GM21737 (cell line): Measurements from ENCODE around the gene C17orf75.
"Not testable (repeated sequence)": the region's sequence is repeated elsewhere in the genome, so short reads cannot be mapped to it uniquely, and the experiment has no call there.

Source experiments
- ATAC-seq: cut with Tn5 transposase; IDR thresholded peaks from one replicate; pipeline ENCODE4 v1.9.1; 2021; ENCODE audit warnings: mild to moderate bottlenecking, moderate library complexity; ENCODE audit not compliant: unreplicated experiment

Gene C17orf75, protein sequence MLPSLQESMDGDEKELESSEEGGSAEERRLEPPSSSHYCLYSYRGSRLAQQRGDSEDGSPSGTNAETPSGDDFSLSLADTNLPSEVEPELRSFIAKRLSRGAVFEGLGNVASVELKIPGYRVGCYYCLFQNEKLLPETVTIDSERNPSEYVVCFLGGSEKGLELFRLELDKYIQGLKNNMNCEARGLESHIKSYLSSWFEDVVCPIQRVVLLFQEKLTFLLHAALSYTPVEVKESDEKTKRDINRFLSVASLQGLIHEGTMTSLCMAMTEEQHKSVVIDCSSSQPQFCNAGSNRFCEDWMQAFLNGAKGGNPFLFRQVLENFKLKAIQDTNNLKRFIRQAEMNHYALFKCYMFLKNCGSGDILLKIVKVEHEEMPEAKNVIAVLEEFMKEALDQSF

DNA sequence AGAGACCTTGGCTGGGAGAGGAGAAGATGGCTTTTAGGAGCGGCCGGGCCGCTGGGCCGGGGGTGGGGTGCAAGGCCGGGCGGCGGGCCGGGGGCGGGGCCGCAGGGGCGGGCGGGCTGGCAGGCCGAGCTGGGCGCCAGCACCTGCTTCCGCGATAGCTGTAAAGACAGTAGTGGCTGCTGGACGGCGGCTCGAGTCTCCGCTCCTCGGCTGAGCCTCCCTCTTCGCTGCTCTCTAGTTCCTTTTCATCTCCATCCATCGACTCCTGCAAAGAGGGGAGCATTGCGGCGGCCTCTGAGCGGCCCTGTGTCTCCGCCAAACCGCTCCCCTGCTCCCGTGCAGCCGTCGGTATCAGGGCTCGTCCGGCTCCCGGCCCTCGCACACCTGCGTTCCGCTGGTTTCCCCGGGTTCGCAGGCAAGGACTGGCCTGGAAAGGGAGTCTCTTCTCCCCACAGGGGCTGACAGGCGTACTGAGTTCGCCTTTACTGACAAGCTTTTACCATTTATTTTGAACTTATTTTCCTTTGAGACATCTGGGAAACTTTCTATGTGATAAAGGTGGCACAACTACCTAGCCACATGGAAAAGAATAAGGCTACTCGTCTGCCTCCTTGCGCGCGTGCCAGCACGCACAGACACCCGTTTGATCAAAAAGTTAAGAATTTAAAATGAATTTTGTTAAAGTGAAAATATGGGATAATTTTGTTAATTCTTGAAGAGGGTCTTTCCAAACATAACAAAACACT is at the start of gene C17orf75:
C17orf75 (minus strand) TSS at position 317 of the 746 bp plus-strand sequence; CDS start at position 283, 34 bp downstream.
- ATAC-seq: peak; percentile 81

GRCh38 chr17:32388613-32389459 is 46.9 kb upstream of the C17orf75 start:
- ATAC-seq: no peak

DNA sequence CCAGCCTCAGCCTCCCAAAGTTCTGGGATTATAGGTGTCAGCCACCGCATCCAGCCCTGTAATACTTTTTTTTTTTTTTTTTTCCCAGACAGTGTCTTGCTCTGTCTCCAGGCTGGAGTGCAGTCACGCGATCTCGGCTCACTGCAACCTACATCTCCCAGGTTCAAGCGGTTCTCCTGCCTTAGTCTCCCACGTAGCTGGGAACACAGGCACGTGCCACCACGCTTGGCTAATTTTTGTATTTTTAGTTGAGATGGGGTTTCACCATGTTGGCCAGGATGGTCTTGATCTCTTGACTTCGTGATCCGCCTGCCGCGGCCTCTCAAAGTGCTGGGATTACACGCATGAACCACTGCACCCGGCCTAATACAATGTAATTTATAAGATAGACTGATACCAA is 46.2 kb upstream of the C17orf75 start:
- ATAC-seq: not testable (repeated sequence)

GRCh38 chr17:32386844-32387243 is 44.9 kb upstream of the C17orf75 start:
- no peak for ATAC-seq

- ATAC-seq: no peak
Observed at GRCh38 chr17:32385971-32386370, 44.0 kb upstream of the C17orf75 start.

GRCh38 chr17:32385121-32385520 is 43.1 kb upstream of the C17orf75 start:
- no peak for ATAC-seq

GRCh38 chr17:32383926-32384434 is 42.0 kb upstream of the C17orf75 start:
- no peak for ATAC-seq

GRCh38 chr17:32382526-32383223 is 40.7 kb upstream of the C17orf75 start:
- no peak for ATAC-seq

DNA sequence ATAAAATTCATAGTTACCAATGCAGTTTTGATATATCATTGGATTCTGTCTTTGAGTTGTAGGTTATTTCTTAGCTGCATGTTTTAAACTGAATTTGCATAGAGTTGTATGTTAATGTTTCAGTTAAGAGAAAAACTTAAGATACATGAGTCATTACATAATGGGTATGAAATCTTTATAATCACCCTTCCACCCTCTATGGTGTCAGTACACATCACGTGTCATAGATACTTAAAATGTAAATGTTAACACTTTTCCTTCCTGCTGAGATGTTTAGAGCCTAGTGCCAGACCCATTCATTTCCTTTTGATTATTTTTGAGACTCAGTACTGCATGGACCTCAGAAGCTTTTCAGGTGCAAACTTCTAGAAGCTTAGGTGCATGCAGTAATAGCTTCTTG is 28.5 kb upstream of the C17orf75 start:
- ATAC-seq: no peak

DNA sequence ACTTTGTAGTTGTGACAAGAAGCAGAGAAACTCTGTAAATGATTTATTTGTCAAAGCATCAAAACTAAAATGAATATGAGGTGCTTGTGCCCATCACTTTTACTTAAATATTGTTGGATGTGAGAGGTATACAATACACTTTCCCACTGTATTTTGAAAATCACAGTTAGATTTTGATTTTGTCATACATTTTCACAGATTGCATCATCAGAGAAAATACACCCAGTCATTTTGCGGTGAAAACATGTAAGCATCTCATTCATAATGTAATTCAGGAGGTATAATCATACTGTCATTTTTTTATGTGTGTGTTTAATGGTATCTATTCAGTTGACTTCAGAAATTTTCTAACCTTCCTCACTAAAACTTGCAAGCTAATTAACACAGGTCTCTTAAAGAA is 19.3 kb upstream of the C17orf75 start:
- ATAC-seq: no peak

- ATAC-seq: no peak
Observed at GRCh38 chr17:32357615-32358014, 15.6 kb upstream of the C17orf75 start.

DNA sequence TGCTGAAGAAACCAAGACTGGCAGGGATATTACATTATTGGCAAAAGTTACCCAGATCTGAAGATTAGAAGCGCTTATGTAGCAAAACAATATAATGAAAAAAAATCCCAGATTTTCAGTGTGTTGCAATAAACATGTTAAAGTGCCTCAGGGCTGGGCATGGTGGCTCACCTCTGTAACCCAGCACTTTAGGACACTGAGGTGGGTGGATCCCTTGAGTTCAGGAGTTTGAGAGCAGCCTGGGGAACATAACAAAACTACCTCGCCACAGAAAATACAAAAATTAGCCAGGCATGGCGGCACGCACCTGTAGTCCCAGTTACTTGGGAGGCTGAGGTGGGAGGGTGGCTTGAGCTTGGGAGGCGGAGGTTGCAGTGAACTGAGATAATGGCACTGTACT is 14.8 kb upstream of the C17orf75 start:
- ATAC-seq: no peak

DNA sequence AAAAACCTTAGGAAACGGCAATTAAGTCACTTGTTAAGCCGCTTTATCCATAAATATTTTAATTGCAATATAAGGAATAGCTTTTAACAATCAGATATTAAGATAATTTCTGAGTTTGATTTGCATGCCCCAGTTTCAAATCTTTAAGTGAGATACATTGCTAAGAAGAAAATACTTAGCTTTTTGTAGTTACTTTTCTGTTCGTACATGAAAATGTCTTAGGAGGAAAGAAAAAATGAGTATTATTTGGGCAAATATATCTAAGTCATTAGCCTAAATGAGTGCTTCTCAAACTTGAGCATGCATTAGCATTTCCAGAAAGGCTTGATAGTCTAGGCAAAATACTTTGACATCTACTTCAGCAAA is 14.4 kb upstream of the C17orf75 start:
- ATAC-seq: no peak

DNA sequence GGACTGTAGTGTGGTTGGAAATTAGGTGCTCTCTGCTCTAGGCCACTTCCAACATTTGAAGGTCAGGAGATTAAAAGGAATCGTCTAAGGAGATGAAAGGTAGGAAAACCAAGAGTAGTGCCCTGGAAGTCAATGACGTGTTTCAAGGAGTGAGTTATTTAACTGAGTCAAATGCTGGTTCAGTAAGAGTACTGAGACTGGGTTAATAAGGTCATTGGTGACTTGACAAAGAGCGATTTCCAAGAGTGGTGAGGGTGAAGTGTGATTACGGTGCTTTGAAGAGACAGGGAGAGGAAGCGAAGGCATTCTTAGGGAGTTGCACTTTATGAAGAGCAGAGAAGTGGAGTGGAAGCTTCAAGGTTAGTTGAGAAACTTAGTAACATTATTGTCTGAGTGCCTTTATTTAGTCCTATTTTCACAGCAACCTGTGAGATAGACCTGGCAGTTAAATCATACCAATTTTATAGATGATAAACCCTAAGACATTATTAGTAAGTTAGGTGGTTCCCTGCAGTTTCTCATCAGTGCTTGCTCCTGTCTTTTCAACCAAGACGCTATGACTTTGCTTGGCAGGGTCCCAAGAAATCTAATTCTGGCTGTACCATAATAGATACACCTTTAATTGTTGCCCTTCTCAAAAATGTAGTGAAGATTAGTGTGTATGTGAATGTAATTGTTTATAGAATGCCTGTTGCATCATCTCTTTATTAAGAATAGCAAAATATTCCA is 13.8 kb upstream of the C17orf75 start:
- no peak for ATAC-seq

DNA sequence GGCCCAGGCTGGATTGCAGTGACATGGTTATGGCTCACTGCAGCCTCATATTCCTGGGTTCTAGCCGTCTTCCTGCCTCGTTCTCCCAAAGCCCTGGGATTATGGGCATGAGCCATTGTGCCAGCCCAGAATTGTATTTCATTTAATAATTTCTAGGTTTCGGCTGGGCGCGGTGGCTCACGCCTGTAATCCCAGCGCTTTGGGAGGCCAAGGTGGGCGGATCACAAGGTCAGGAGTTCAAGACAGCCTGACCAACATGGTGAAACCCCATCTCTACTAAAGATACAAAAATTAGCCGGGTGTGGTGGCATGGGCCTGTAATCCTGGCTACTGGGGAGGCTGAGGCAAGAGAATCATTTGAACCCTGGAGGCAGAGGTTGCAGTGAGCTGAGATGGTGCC is 10.8 kb upstream of the C17orf75 start:
- ATAC-seq: not testable (repeated sequence)

- peak; percentile 5 for ATAC-seq
Observed at GRCh38 chr17:32350666-32351418, 8.9 kb upstream of the C17orf75 start.

GRCh38 chr17:32349854-32350665 is 8.1 kb upstream of the C17orf75 start, which contains the start of gene ZNF207:
Gene ZNF207, plus strand, starts transcription at chr17:32350157. Its CDS starts 129 bp downstream, at chr17:32350286.
- peak; percentile 96 for ATAC-seq

- ATAC-seq: no peak
Observed at GRCh38 chr17:32349503-32349853, 7.5 kb upstream of the C17orf75 start.
